GM19468 (cell line): ENCODE measurements around the gene SRCAP.

Source experiments
- ATAC-seq: cut with Tn5 transposase; IDR thresholded peaks from one replicate; pipeline ENCODE4 v1.9.1; 2021; ENCODE audit warnings: mild to moderate bottlenecking, moderate library complexity, moderate number of reproducible peaks; ENCODE audit not compliant: unreplicated experiment; ENCODE audit errors: extremely low read depth

SRCAP gene

GRCh38 chr16:30698816-30699614, at the start of gene SRCAP:
SRCAP (plus strand) TSS chr16:30699171; CDS start chr16:30700825, 1,654 bp downstream.
- ATAC-seq: no peak

- no peak for ATAC-seq
Observed at GRCh38 chr16:30649725-30650368, 49.1 kb upstream of the SRCAP start.

GRCh38 chr16:30650369-30651123, 48.4 kb upstream of the SRCAP start, which contains the start of gene PRR14:
PRR14 (plus strand) TSS chr16:30650960; CDS start chr16:30651646, 686 bp downstream.
- peak; percentile 70 for ATAC-seq

- no peak for ATAC-seq
Observed at GRCh38 chr16:30651124-30652004, 47.6 kb upstream of the SRCAP start.

GRCh38 chr16:30652005-30652296, 47.0 kb upstream of the SRCAP start:
- ATAC-seq: no peak

GRCh38 chr16:30652718-30653117, 46.3 kb upstream of the SRCAP start:
- no peak for ATAC-seq

- ATAC-seq: no peak
Observed at GRCh38 chr16:30654856-30655255, 44.1 kb upstream of the SRCAP start.

GRCh38 chr16:30655815-30656347, 43.1 kb upstream of the SRCAP start:
- ATAC-seq: no peak

- ATAC-seq: no peak
Observed at GRCh38 chr16:30656388-30656787, 42.6 kb upstream of the SRCAP start.

- no peak for ATAC-seq
Observed at GRCh38 chr16:30656974-30657865, 41.8 kb upstream of the SRCAP start.

GRCh38 chr16:30657866-30658730, 40.9 kb upstream of the SRCAP start, which contains the start of gene FBRS:
FBRS (plus strand) TSS chr16:30658431; CDS start chr16:30659519, 1,088 bp downstream.
- ATAC-seq: peak; percentile 67

- ATAC-seq: no peak
Observed at GRCh38 chr16:30658731-30659506, 40.1 kb upstream of the SRCAP start.

GRCh38 chr16:30659507-30660423, 39.2 kb upstream of the SRCAP start:
- no peak for ATAC-seq

- ATAC-seq: no peak
Observed at GRCh38 chr16:30660424-30661261, 38.3 kb upstream of the SRCAP start.

- ATAC-seq: no peak
Observed at GRCh38 chr16:30662449-30662848, 36.5 kb upstream of the SRCAP start.
